NT2/D1 (cell line): ENCODE data around the gene RNF215.

ENCODE experiments used
- DNase-seq: peaks from one replicate; pipeline ENCODE4 v3.0.0-alpha.2; 2011; ENCODE audit warnings: low read depth, low spot score
- H3K27me3 ChIP-seq: 2 replicates; pipeline ENCODE4 v1.6.0; 2011; ENCODE audit warnings: mild to moderate bottlenecking; ENCODE audit not compliant: insufficient read length, insufficient read depth
- H3K36me3 ChIP-seq: 2 replicates; pipeline ENCODE4 v1.6.1; 2011; ENCODE audit warnings: mild to moderate bottlenecking, low read length, mixed read lengths; ENCODE audit not compliant: insufficient read depth, insufficient read length
- H3K4me1 ChIP-seq: 2 replicates; pipeline ENCODE4 v1.5.1; 2011; ENCODE audit not compliant: insufficient read depth, insufficient read length
- H3K4me3 ChIP-seq: 2 replicates; pipeline ENCODE4 v1.5.1; 2011; ENCODE audit warnings: low read depth; ENCODE audit not compliant: insufficient read length
- H3K9ac ChIP-seq: 2 replicates; pipeline ENCODE4 v1.6.0; 2011; ENCODE audit warnings: low read depth; ENCODE audit not compliant: insufficient read length
- H3K9me3 ChIP-seq: 2 replicates; pipeline ENCODE4 v1.5.1; 2011; ENCODE audit warnings: mild to moderate bottlenecking, low read length; ENCODE audit not compliant: insufficient read depth
- SUZ12 ChIP-seq: IDR thresholded peaks from 2 replicates; pipeline ENCODE4 v1.6.1; 2011; ENCODE audit not compliant: insufficient read length, insufficient read depth; ENCODE audit errors: extremely low read depth
- YY1 ChIP-seq: IDR thresholded peaks from 2 replicates; pipeline ENCODE4 v1.6.1; 2011; ENCODE audit not compliant: insufficient read length, insufficient read depth
- ZNF274 ChIP-seq: IDR thresholded peaks from 2 replicates; pipeline ENCODE4 v1.6.1; 2011; ENCODE audit warnings: mild to moderate bottlenecking, low read depth, low read length

RNF215 gene

GRCh38 chr22:30398685-30399680, 11.8 kb upstream of the RNF215 start:
- H3K4me3 ChIP-seq: no peak overlapping the region
- no peaks in the 10 kb centered on the region for H3K36me3 ChIP-seq
- DNase-seq: no peak
- peaks cover 42% of the 10 kb centered on the region for H3K27me3 ChIP-seq
- no peak overlapping the region for H3K9ac ChIP-seq
- TF ChIP-seq ZNF274: no peak
- TF ChIP-seq YY1: no peak
- no peak for TF ChIP-seq SUZ12
- no peaks in the 10 kb centered on the region for H3K9me3 ChIP-seq
- peaks cover 5% of the 10 kb centered on the region for H3K4me1 ChIP-seq

GRCh38 chr22:30397656-30398635, 10.7 kb upstream of the RNF215 start:
- no peaks in the 10 kb centered on the region for H3K36me3 ChIP-seq
- H3K27me3 ChIP-seq: peaks cover 42% of the 10 kb centered on the region
- H3K4me1 ChIP-seq: peaks cover 8% of the 10 kb centered on the region
- H3K9ac ChIP-seq: peak overlapping the region; percentile 38
- H3K4me3 ChIP-seq: peak overlapping the region; percentile 47
- H3K9me3 ChIP-seq: no peaks in the 10 kb centered on the region
- no peak for DNase-seq
- TF ChIP-seq SUZ12 (no peak), YY1 (no peak), ZNF274 (no peak)

- peaks cover 8% of the 10 kb centered on the region for H3K4me1 ChIP-seq
- H3K9ac ChIP-seq: peak within 1 kb of the TSS; percentile 0
- H3K9me3 ChIP-seq: no peaks in the 10 kb centered on the region
- TF ChIP-seq ZNF274 (no peak), SUZ12 (no peak), YY1 (no peak)
- H3K4me3 ChIP-seq: peak within 1 kb of the TSS; percentile 47
- no peak for DNase-seq
- H3K36me3 ChIP-seq: no peaks in the 10 kb centered on the region
- peaks cover 42% of the 10 kb centered on the region for H3K27me3 ChIP-seq
These were observed 9.9 kb upstream of the RNF215 start, which contains the start of gene SEC14L2 for GRCh38 chr22:30396871-30397655. Gene SEC14L2 (plus strand): TSS chr22:30397018. CDS start chr22:30397117, 99 bp downstream.

- Histone ChIP-seq H3K36me3 (no peaks in the 10 kb centered on the region), H3K27me3 (peaks cover 41% of the 10 kb centered on the region), H3K4me1 (peaks cover 13% of the 10 kb centered on the region), H3K9ac (no peak overlapping the region), H3K9me3 (no peaks in the 10 kb centered on the region), H3K4me3 (no peak overlapping the region)
- no peak for DNase-seq
- TF ChIP-seq ZNF274 (no peak), YY1 (no peak), SUZ12 (no peak)
These were observed 6.7 kb upstream of the RNF215 start for GRCh38 chr22:30393885-30394284.

GRCh38 chr22:30393322-30393680, 6.1 kb upstream of the RNF215 start:
- H3K36me3 ChIP-seq: no peaks in the 10 kb centered on the region
- TF ChIP-seq SUZ12 (no peak), ZNF274 (no peak), YY1 (no peak)
- H3K27me3 ChIP-seq: peaks cover 35% of the 10 kb centered on the region
- H3K9me3 ChIP-seq: no peaks in the 10 kb centered on the region
- peak overlapping the region; percentile 42 for H3K9ac ChIP-seq
- H3K4me1 ChIP-seq: peaks cover 12% of the 10 kb centered on the region
- no peak overlapping the region for H3K4me3 ChIP-seq
- no peak for DNase-seq

GRCh38 chr22:30392661-30393321, 5.6 kb upstream of the RNF215 start:
- TF ChIP-seq SUZ12 (no peak), YY1 (no peak), ZNF274 (no peak)
- Histone ChIP-seq H3K9ac (peak overlapping the region; percentile 42), H3K9me3 (no peaks in the 10 kb centered on the region), H3K4me3 (no peak overlapping the region), H3K4me1 (peaks cover 12% of the 10 kb centered on the region), H3K27me3 (peaks cover 30% of the 10 kb centered on the region), H3K36me3 (no peaks in the 10 kb centered on the region)
- no peak for DNase-seq
